GM21526 (cell line): ENCODE measurements around the gene RNF213.

Source experiments
- ATAC-seq: cut with Tn5 transposase; IDR thresholded peaks from one replicate; pipeline ENCODE4 v1.9.1; 2021; ENCODE audit warnings: moderate library complexity; ENCODE audit not compliant: unreplicated experiment, low FRiP score

Gene RNF213

DNA sequence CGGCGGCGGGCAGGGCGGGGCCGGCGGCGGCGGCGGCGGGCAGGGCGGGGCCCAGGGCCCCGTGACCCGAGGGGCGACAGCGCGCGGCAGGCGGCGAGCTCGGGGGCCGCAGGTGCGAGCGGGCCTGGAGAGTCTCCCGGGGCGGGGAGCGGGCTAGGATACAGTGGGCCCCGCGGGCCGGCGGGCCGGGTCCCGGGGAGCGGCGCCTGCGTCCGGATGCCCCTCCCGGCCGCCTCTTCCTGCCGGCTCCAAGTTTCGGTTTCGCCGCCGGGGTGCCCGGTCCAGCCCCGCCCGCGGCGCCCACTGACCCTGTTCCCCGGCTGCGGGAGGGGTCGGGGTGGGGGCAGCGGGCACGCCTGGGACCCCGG, at the start of gene RNF213:
Gene RNF213, plus strand, starts transcription at position 62 of the 368 bp plus-strand sequence. CDS start 2,830 bp downstream, outside the sequence.
- no peak for ATAC-seq

DNA sequence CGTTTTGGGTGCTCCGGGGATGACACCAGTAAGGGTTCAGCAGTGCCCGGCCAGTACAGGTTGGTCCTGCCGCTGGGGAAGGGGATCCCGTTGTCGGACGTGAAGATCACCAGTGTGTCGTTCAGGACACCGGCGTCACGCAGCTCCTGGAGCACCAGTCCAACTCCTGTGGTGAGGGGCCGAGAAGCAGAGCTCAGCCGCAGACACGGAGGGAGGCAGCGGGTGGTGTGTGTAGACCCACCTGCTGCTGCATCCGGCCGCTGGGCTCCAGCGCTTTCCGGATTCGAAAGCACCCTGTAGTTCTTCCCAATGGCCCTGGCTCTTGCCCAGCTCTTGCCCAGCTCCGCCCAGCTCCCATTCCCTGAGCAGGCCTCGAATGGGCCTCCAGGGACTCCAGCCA, 48.5 kb upstream of the RNF213 start:
- ATAC-seq = no peak

DNA sequence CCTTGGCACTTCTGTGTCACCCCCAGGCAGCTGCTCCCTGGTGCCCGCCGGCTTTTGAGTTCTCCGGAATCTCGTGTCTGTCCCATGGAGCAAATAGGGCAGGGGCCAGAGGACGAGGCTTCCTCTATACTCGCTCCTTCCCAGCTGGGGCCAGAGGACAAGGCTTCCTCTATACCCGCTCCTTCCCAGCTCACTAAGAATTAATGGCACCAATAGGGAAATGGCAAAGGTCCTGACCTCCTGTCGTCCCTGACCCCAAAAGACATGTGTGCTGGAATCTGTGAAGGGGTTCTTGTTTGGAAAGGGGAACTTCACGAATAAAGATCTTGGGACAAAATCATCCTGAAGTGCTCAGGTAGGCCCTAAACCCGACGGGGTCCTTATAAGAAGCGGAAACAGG, 48.1 kb upstream of the RNF213 start:
- ATAC-seq = no peak

DNA sequence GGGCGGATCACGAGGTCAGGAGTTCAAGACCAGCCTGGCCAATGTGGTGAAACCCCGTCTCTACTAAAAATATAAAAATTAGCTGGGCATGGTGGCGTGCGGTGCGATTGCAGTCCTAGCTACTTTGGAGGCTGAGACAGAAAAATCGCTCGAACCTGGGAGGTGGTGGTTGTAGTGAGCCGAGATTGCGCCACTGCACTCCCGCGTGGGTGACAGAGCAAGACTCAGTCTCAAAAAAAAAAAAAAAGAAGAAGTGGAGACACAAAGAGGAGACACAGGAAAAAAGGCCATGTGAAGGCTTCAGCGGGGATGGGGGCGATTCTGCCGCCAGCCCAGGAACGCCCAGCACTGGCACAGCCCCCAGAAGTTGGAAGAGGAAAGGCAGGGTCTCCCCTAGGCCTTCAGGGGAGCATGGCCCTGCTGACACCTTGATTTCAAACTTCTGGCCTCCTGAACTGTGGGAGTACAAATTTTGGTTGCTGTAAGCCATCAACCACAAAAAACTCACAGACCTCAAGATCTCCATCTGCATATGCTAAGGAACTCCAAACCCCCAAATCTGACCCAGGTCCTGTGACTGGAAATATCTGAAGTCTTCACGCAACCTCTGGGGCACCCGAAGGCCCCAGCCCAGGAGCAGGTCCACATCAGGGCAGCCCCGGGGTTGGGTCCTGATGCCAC, 47.5 kb upstream of the RNF213 start:
- ATAC-seq = no peak

DNA sequence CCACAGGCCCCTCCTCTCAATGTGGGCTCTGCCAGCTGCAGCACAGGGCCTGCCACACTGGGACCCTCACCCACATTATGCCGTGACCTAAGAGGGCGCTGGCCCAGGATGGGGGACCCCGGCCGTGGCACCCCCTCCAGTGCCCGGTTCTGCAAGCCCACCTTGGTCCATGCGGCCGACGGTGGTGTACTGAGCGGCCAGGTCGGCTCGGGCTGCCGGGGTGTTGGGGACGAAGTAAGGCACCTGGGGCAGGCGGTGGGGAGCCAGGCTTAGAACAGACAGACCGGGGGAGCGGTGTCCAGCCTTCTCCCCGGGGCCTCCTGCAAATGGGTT, 47.0 kb upstream of the RNF213 start:
- no peak for ATAC-seq

DNA sequence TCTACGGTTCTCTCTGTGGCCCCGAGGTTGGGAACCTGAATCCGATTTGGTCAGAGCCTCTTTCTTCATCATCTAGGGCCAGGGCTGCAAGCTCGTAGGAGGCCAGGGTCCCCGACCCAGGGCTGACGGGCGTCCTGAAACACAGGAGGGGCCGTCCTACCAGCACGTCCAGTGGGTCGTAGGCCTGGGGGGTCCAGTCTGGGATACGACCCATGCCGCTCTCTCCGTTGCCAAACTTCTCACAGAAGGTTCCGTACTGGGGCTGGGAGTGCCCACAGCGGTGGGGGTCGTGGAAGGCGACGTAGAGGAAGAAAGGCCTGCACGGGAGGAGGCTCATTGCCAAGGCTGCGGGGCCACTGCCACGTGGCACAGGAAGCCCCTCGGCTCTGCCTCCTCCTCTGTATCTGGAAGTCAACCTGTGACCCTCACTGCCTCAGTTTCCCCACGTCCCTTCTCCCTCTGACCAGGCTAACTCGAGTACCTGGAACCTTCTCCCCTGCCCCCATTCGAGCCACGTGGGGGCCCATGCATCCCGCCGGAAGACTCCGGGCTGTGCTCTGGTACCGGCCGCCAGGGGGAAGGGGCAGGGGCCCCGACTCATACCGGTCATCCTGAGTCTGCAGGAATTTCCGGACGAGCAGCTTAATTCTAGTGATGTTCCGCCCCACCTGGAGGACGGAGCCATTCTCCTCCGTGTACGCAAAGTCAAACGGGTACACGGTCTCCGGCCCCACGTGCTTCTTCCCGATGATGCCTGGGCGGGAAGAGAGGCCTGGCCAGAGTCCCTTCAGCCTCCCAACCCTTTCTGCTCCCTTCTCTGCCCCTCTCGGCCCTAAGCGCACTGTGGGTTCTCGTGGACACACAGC, 46.4 kb upstream of the RNF213 start:
- no peak for ATAC-seq

DNA sequence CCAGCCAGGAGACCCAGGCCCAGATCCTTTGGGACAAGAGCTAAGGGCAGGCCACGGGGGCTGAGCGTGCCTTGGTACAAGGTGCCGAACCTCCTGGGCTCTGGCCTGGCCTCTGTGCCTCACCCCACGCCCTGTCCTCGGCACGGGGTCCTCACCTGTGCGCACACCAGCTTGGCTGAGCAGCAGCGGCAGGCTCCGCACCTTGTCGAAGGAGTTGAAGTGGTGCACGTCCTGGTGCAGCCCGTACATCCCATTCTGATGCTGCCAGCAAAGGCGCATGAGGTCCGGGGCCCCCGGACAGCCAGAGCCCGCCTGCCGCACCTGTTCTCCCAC, 45.8 kb upstream of the RNF213 start:
- ATAC-seq = no peak

DNA sequence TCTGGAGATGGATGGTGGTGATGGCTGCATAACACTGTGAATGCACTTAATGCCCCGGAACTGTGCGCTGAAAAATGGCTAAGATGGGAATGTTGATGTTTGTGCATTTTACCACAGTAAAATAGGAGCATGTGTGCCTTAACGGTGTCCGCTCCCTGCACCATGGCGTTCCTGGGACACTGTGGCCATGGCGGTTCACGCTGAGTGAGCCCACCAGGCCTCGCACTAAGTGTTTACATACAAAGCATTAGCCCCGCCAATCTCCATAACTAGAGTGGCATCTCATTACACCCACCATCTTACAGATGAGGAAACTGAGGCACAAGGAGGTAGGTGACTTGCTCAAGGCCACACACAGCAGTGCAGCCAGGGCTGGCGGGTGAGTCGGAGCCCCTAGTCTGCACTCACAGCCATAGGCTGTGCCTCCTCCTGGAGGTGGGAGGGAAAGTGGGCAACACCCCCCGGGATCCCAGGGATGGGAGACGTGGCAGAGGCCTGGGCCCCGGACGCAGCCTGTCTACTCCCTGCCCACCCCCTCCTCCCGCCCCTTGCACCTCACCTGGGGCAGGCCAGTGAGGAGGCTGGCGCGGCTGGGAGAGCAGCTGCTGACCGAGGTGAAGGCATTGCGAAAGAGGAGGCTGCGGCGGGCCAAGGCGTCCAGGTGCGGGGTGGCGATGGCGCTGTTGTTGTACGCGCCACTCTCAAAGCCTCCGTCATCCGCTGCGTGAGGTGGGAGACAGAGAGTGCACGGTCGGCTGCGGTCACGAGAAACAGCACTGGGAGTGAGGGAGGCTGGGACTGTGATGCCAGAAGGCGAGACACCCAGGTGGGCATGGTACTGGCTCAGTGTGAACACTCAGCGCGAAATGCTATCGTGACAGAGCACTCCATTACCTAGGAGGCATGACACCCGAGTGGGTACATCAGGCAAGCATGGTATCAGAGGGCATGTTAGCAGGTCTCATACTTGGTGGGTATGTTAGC, 43.9 kb upstream of the RNF213 start:
- ATAC-seq = no peak

DNA sequence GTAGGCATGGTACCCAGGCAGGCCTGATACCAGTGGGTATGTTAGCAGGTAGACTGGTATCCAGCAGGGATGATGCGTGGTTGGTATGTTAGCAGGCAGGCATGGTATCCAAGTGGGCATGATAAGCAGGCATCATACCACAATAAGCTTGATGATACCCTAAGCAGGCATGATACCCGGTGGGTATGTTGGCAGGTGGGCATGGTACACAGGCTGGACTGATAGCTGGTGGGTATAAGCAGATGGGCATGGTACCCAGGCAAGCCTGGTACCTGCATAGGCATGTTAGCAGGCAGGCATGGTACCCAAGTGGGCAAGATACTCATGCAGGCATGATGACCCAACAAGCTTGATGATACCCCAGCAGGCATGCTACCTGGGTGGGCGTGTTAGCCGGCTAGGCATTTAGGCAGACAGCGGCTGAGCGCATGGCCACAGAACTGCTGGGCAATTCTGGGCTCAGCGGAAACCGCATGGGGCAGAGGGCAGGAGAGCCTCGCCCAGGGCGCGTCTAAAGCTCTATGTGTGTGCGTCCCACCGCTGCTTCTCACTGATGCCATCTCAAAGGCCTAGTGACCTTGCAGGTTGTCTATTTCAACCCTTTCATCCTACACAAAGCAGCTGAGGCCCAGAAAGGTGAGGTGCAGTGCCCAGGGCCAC, 42.8 kb upstream of the RNF213 start:
- ATAC-seq = no peak

DNA sequence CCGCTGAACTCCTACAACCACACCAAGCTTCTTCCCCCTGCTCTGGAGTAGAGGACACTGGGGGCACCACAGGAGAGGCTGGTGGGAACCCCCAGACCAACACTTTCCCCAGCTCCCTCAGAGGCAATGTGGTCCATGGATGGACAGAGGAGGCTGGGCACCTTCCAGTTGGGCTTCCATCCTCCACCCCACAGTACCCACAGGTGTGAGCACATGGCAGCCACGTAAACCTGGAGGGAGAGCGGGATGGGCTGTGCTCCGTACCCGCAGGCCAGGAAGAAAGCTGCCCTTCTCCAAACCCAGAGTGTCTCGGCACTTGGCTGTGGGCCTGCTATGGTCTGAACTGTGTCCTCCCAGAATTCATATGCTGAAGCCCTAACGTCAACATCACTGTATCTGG, 42.3 kb upstream of the RNF213 start:
- no peak for ATAC-seq

DNA sequence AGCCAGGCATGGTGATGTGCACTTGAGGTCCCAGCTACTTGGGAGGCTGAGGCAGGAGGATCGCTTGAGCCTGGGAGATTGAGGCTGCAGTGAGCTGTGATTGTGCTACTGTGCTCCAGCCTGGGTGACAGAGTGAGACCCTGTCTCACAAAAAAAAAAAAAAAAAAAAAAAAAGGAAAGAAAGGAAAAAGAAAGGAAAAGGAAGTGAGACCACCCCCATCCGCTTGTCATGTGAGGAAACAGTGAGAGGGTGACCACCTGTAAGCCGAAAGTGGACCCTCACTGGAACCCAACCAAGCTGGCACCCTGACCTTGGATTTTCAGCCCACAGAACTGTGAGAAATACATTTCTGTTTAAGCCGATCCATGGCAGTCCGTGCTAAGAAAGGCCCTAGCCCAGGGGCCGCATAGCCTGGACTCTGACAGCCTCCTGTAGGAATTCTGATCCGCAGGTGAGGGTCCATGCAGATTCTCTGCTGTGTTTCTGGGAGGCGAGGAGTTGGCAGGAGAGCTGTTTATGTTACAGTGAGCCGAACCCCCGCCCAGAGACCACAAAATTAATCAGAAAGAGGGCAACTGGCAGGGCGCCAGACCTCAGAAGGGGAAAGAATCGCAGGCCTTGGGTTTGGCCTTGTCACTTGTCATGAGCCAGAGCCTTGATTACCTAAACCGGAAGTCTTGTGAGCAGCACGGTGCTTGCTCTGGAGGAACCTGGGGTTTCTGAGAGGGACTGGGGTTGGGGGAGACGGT, 41.5 kb upstream of the RNF213 start:
- ATAC-seq = no peak

DNA sequence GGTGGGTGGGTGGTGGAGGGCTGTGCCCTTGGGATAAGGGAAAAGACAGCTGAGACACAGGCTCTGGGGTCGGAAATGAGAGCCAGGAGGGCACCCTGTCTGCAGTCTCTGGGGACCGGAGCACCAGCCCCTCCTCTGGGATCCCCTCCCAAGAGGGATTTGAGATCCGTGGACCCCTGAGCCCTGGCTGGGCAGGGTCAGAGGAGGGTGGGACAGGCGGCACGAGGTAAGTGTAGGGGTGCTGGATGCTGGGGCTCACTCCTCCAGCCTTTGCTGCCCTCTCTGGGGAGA, 40.9 kb upstream of the RNF213 start:
- ATAC-seq = no peak

DNA sequence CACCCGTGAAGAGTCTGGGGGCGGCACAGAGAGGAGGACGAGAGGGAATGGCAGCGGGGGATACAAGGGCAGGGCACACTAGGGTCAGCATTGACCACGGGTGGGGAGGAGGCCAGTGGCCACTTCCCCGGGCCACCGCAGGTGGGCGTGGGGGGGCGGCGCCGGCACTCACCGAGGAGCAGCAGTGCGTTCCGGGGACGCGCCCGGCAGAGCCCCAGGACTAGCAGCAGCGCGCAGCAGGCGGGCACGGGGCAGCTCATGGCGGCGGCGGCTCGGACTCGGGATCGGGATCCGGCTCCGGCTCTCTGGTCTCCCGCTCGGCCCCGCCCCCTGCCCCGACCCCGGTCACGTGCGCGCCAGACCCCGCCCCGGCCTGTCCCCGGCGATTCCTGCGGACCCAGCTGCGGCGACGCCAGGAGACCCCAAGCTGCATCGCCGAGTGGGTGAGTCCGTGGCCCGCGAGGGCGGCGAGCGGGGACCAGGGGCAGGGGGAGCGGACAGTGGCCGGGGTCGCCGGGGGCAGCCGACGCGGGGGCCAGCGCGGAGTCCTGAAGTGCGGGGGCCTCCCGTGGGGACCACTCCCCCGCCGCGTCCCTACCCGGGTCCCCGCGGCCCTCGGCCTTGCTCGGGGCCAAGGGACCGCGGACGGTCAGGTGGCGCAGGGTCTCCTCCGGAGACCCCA, 40.5 kb upstream of the RNF213 start, which contains the start of the genes SGSH and SLC26A11:
Gene SGSH, minus strand, starts transcription at position 280 of the 682 bp plus-strand sequence. Its CDS starts 20 bp downstream, at position 260.
Gene SLC26A11, plus strand, starts transcription at position 374 of the 682 bp plus-strand sequence. CDS start 1,134 bp downstream, outside the sequence.
- ATAC-seq = no peak

DNA sequence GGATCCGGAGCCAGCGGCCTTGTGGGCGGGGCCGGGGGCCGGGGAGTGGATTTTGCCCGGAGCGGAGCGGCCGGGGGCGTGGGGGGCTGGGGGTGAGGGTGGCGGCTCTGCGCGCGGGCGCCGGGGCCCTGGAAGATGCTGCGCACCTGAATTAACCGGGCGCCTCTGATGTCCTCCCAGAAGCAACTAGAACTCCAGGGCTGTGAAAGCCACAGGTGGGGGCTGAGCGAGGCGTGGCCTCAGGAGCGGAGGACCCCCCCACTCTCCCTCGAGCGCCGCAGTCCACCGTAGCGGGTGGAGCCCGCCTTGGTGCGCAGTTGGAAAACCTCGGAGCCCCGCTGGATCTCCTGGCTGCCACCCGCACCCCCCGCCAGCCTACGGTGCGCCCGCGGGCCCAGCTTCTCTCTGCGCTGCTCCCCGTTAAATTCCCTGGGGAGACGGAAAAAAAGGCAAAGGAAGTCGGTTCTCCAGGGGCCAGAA, 39.9 kb upstream of the RNF213 start:
- no peak for ATAC-seq

DNA sequence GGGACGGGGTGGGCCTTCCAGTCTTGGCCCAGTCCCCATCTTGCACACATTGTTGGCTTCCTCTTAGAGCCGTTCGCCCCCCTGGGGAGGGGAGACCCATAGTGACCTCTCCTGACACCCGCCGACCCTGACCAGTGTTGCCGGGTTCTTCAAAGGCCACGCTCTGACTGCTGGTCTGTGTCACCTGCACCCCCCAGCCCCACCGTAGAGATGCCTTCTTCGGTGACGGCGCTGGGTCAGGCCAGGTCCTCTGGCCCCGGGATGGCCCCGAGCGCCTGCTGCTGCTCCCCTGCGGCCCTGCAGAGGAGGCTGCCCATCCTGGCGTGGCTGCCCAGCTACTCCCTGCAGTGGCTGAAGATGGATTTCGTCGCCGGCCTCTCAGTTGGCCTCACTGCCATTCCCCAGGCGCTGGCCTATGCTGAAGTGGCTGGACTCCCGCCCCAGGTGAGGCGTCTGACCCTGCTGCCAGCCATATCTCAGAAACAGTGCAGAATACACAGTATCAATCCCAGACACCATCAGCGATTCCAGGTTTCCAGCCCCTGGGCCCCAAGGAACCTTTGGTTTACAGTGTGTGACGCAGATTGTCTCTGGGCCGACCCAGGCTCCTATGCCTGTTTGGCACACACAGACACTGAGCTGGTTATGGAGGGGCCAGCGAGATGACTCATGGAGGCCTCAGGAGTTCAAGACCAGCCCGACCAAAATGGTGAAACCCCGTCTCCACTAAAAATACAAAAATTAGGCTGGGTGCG, 39.1 kb upstream of the RNF213 start:
- ATAC-seq = no peak

DNA sequence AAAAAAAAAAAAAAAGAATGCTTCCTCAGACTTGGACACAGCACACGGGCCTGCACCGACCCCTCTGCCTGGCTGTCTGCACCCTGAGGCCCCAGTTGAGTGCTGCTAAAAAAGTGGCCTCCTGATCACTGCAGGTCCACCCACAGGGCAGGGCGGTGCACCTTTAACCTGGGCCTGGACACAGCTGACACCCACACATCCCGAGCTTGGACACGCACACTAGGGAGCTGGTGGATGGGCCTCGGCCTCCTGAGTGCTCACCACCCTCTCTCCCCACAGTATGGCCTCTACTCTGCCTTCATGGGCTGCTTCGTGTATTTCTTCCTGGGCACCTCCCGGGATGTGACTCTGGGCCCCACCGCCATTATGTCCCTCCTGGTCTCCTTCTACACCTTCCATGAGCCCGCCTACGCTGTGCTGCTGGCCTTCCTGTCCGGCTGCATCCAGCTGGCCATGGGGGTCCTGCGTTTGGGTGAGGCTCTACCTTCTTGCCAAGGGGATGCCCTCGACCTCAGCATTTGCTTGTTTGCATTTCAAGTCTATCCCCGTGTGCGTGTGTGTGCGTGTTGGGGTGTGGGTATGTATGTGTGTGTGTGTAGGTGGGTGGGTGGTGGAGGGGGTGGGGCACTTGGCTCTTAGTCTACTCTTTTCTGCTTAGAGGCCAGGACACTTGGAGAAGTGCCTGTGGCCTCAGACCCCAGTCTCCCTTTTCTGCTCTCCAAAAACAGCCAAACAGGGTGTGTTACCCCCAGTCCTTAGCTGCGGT, 38.1 kb upstream of the RNF213 start:
- ATAC-seq = no peak

DNA sequence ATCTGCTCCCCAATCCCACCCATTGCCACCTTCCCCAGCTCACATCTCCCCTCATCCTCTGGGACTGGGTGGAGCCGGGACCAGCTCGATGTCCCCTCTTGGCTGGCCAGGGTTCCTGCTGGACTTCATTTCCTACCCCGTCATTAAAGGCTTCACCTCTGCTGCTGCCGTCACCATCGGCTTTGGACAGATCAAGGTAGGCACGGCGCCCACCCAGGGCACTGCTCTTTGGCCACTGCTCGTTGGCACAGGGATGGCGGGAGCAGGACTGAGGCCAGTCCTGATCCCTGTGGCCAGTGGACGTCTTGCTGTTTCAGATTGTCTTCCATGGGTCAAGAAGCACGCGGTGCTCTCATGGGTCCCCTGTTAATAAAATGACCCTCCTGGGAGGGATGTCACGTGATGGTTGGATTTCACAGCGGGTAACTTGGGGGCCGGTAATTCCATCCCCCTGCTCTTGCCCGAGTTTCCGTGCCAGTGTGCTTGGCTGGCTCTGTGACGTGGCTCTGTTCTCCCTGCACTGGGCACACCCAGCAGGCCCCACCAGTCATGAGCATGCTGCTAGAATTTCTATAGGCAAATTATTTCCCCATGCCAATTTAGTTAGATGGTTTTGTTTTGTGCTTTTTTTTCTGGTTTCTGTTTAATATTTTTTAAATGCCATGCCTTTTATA, 37.4 kb upstream of the RNF213 start:
- ATAC-seq = no peak
